Sigmoid colon (tissue), 7 donors: ENCODE results near the gene STK40. TPM values are rescaled to one million over a fixed set of nuclear protein-coding genes. Genes with fewer than 3 reads are reported as not detected.

Experiments
- DNase-seq: peaks from one replicate; pipeline ENCODE4 v3.0.0-alpha.2; 2019
- H3K27ac ChIP-seq, 4 donors: fragments of 200-600 bp; sonication (generic); one replicate each; pipeline ENCODE4 v1.5.1; 2016 to 2019; ENCODE audit warnings: mild to moderate bottlenecking in 1 of 4
- H3K27me3 ChIP-seq, 3 donors: fragments of 200-600 bp; sonication (generic); one replicate each; pipeline ENCODE4 v1.5.1; 2019; ENCODE audit warnings: mild to moderate bottlenecking in 1 of 3
- H3K36me3 ChIP-seq, 4 donors: fragments of 200-600 bp; sonication (generic); one replicate each; pipeline ENCODE4 v1.5.1; 2016 to 2019
- H3K4me1 ChIP-seq, 4 donors: fragments of 200-600 bp; sonication (generic); one replicate each; pipeline ENCODE4 v1.5.1; 2017 to 2019
- H3K4me3 ChIP-seq, 4 donors: fragments of 200-600 bp; sonication (generic); one replicate each; pipeline ENCODE4 v1.5.1; 2017 to 2019; ENCODE audit warnings: mild to moderate bottlenecking in 2 of 4, moderate library complexity in 1 of 4
- H3K9me3 ChIP-seq, 4 donors: fragments of 200-600 bp in 3 of 4; sonication (generic) in 3 of 4; one replicate each; pipeline versions ENCODE4 v1.5.1 to v1.6.1; 2013 to 2019
- CTCF ChIP-seq, 4 experiments: fragments of 450-650 bp in 3 of 4; fragments of 200-600 bp in 1 of 4; IDR thresholded peaks; one replicate each; pipeline ENCODE4 v1.5.1; 2016 to 2019; ENCODE audit warnings: antibody characterized with exemption in 4 of 4, mild to moderate bottlenecking in 3 of 4, moderate library complexity in 2 of 4
- EP300 ChIP-seq, 4 donors: sonication (generic); formaldehyde crosslinking; IDR thresholded peaks; one replicate each; pipeline ENCODE4 v1.6.1; 2017; ENCODE audit warnings: antibody characterized with exemption in 4 of 4
- POLR2A ChIP-seq, 2 donors: fragments of 450-650 bp; IDR thresholded peaks; one replicate each; pipeline ENCODE4 v1.6.1; 2016; ENCODE audit warnings: antibody characterized with exemption in 2 of 2, mild to moderate bottlenecking in 2 of 2, moderate library complexity in 2 of 2
- POLR2AphosphoS5 ChIP-seq, 4 donors: sonication (generic); formaldehyde crosslinking; IDR thresholded peaks; one replicate each; pipeline ENCODE4 v1.6.1; 2017; ENCODE audit warnings: antibody characterized with exemption in 4 of 4
- WGBS, 2 donors: extraction: QIAGEN DNeasy Blood & Tissue Kit; methylation state at CpG; one replicate each; pipeline ENCODE4 v1.1.7; 2013; 5-methylcytosine and 5-hydroxymethylcytosine counted together
- intact Hi-C: fragments of 100-400 bp; cut with DNase I; formaldehyde crosslinking; loops from one replicate; pipeline ENCODE4 v1.15.1; 2023
- polyA plus RNA-seq, 3 donors: library from polyadenylated mRNA; stranded (reverse); fragments of 200-250 nt; gene quantifications; one replicate each; pipeline ENCODE4 v1.2.3, GENCODE V29; 2013
- total RNA-seq, 4 donors: library from RNA; depleted of rRNA; stranded (reverse); fragments of >200 nt; gene quantifications; one replicate each; pipeline ENCODE4 v1.1.0, GENCODE V29; 2016
- donor health status: healthy with polysubstance abuse.
- donor health status: Bipolar disorder and iron deficiency.
- donor health status: healthy.

Gene STK40
- total and polyA plus RNA-seq, 7 donors, result 27.6 to 55.6 (median 40.7) TPM

- no peak overlapping the region for H3K4me3 ChIP-seq
- intact Hi-C loops, result no loop called here
- H3K4me1 ChIP-seq, result peaks cover 2 to 25% (median 19%) of the 10 kb centered on the region in 4 donors
- WGBS, 2 donors, result 93 to 95% methylated on average over 23 of the region's 23 CpGs
- no peak for TF ChIP-seq POLR2AphosphoS5 (IDR thresholded peaks at IDR 0.05)
- no peak for TF ChIP-seq EP300 (IDR thresholded peaks at IDR 0.05)
- no peak for TF ChIP-seq CTCF (IDR thresholded peaks at IDR 0.05)
- TF ChIP-seq POLR2A (IDR thresholded peaks at IDR 0.05), result no peak
- H3K27ac ChIP-seq, result no peak overlapping the region
- H3K36me3 ChIP-seq, result peaks cover 17 to 56% (median 49%) of the 10 kb centered on the region in 4 donors
- no peaks in the 10 kb centered on the region for H3K9me3 ChIP-seq
- peak; percentile 61 for DNase-seq
- no peaks in the 10 kb centered on the region for H3K27me3 ChIP-seq
These were observed 81.9 kb downstream of the STK40 start for GRCh38 chr1:36303650-36304360.

- peaks cover 2 to 25% (median 19%) of the 10 kb centered on the region in 4 donors for H3K4me1 ChIP-seq
- no peaks in the 10 kb centered on the region for H3K27me3 ChIP-seq
- WGBS, 2 donors, result 81 to 83% methylated on average over 5 of the region's 5 CpGs
- peaks cover 22 to 62% (median 54%) of the 10 kb centered on the region in 4 donors for H3K36me3 ChIP-seq
- intact Hi-C loops, result no loop called here
- DNase-seq, result no peak
- H3K27ac ChIP-seq, result no peak overlapping the region
- TF ChIP-seq POLR2A (IDR thresholded peaks at IDR 0.05), result no peak
- no peak for TF ChIP-seq CTCF (IDR thresholded peaks at IDR 0.05)
- H3K4me3 ChIP-seq, result no peak overlapping the region
- no peaks in the 10 kb centered on the region for H3K9me3 ChIP-seq
These were observed 82.5 kb downstream of the STK40 start for GRCh38 chr1:36303244-36303643.

GRCh38 chr1:36301220-36301619, 84.5 kb downstream of the STK40 start:
- DNase-seq, result no peak
- TF ChIP-seq EP300 (IDR thresholded peaks at IDR 0.05) (no peak), POLR2A (IDR thresholded peaks at IDR 0.05) (no peak), CTCF (IDR thresholded peaks at IDR 0.05) (no peak), POLR2AphosphoS5 (IDR thresholded peaks at IDR 0.05) (no peak)
- Histone ChIP-seq H3K36me3 (peaks cover 25 to 82% (median 67%) of the 10 kb centered on the region in 4 donors), H3K27me3 (no peaks in the 10 kb centered on the region), H3K9me3 (no peaks in the 10 kb centered on the region), H3K27ac (no peak overlapping the region), H3K4me1 (peaks cover 0 to 11% (median 9%) of the 10 kb centered on the region in 4 donors), H3K4me3 (no peak overlapping the region)
- 51 to 85% methylated on average over 1 of the region's 1 CpG for WGBS, 2 donors
- intact Hi-C loops, result no loop called here

- H3K9me3 ChIP-seq, result no peaks in the 10 kb centered on the region
- peaks cover 0 to 5% (median 2%) of the 10 kb centered on the region in 4 donors for H3K4me1 ChIP-seq
- no peaks in the 10 kb centered on the region for H3K27me3 ChIP-seq
- no peak for DNase-seq
- WGBS, 2 donors, result 91 to 98% methylated on average over 1 of the region's 1 CpG
- intact Hi-C loops, result no loop called here
- H3K36me3 ChIP-seq, result peaks cover 25 to 89% (median 68%) of the 10 kb centered on the region in 4 donors
- peak overlapping the region in 3 of 4 donors; percentile 4 to 28 (median 24) for H3K27ac ChIP-seq
- H3K4me3 ChIP-seq, result no peak overlapping the region
- TF ChIP-seq POLR2AphosphoS5 (IDR thresholded peaks at IDR 0.05) (no peak), POLR2A (IDR thresholded peaks at IDR 0.05) (no peak), CTCF (IDR thresholded peaks at IDR 0.05) (no peak), EP300 (IDR thresholded peaks at IDR 0.05) (no peak)
These were observed 85.2 kb downstream of the STK40 start for GRCh38 chr1:36300526-36300925.
